Smooth muscle cell (in vitro differentiated cells): ENCODE measurements around the gene SORCS2. TPM values are rescaled to one million over a fixed set of nuclear protein-coding genes. Genes with fewer than 3 reads are reported as not detected.

Experiments
- DNase-seq: peaks from one replicate; lab custom pipeline; 2025; ENCODE audit not compliant: unreplicated experiment; lab: John Stamatoyannopoulos, UW
- H2AFZ ChIP-seq: fragments of 200-600 bp; sonication (generic); 2 replicates; pipeline ENCODE4 v1.6.0; 2016; ENCODE audit warnings: antibody characterized with exemption, low read depth, mild to moderate bottlenecking
- H3F3A ChIP-seq: fragments of 200-600 bp; sonication (generic); 2 replicates; pipeline ENCODE4 v1.6.0; 2017; ENCODE audit warnings: antibody characterized with exemption, low read depth
- H3K27ac ChIP-seq: fragments of 200-600 bp; sonication (generic); 2 replicates; pipeline ENCODE4 v1.5.1; 2016; ENCODE audit warnings: low read depth, mild to moderate bottlenecking
- H3K27me3 ChIP-seq: fragments of 200-600 bp; sonication (generic); 2 replicates; pipeline ENCODE4 v1.6.1; 2016; ENCODE audit warnings: low read depth, mild to moderate bottlenecking
- H3K36me3 ChIP-seq: fragments of 200-600 bp; sonication (generic); 2 replicates; pipeline ENCODE4 v1.5.1; 2016; ENCODE audit warnings: low read depth
- H3K4me1 ChIP-seq: fragments of 200-600 bp; sonication (generic); 2 replicates; pipeline ENCODE4 v1.5.1; 2016; ENCODE audit warnings: low read depth
- H3K4me2 ChIP-seq: fragments of 200-600 bp; sonication (generic); 2 replicates; pipeline ENCODE4 v1.6.0; 2016; ENCODE audit warnings: mild to moderate bottlenecking
- H3K4me3 ChIP-seq: fragments of 200-600 bp; sonication (generic); 2 replicates; pipeline ENCODE4 v1.5.1; 2016; ENCODE audit warnings: mild to moderate bottlenecking
- H3K79me2 ChIP-seq: fragments of 200-600 bp; sonication (generic); 2 replicates; pipeline ENCODE4 v1.6.0; 2016; ENCODE audit warnings: low read depth, mild to moderate bottlenecking
- H3K9ac ChIP-seq: fragments of 200-600 bp; sonication (generic); 2 replicates; pipeline ENCODE4 v1.6.0; 2016; ENCODE audit warnings: low read depth
- H3K9me3 ChIP-seq: fragments of 200-600 bp; sonication (generic); replicated peaks from 2 replicates; pipeline ENCODE4 v1.5.1; 2016; ENCODE audit warnings: low read depth
- H4K20me1 ChIP-seq: fragments of 200-600 bp; sonication (generic); 2 replicates; pipeline ENCODE4 v1.6.0; 2016; ENCODE audit warnings: low read depth
- WGBS: methylation state at CpG from one replicate; pipeline ENCODE4 v1.1.7; 2016; ENCODE audit warnings: low lambda C conversion rate; 5-methylcytosine and 5-hydroxymethylcytosine counted together
- polyA plus RNA-seq: library from polyadenylated mRNA; unstranded; fragments of >200 nt; fragmentation: Nextera tagmentation; extraction: Ambion mirVana; gene quantifications from 2 replicates; pipeline ENCODE4 v1.2.1, GENCODE V29; 2016
- total RNA-seq: library from RNA; depleted of rRNA; stranded (reverse); fragments of >200 nt; gene quantifications from 2 replicates; pipeline ENCODE4 v1.2.3, GENCODE V29; 2014
- TF ChIP-seq, protein P1 (sequence below): fragments of 200-600 bp; sonication (generic); IDR thresholded peaks from 2 replicates; pipeline ENCODE4 v1.5.1; 2017; ENCODE audit warnings: borderline replicate concordance, mild to moderate bottlenecking, antibody characterized with exemption; ENCODE audit not compliant: insufficient read depth, poor library complexity, severe bottlenecking

Gene SORCS2
- total and polyA plus RNA-seq, 2 experiments from 2014 or later = 5.2 to 9.3 TPM

DNA sequence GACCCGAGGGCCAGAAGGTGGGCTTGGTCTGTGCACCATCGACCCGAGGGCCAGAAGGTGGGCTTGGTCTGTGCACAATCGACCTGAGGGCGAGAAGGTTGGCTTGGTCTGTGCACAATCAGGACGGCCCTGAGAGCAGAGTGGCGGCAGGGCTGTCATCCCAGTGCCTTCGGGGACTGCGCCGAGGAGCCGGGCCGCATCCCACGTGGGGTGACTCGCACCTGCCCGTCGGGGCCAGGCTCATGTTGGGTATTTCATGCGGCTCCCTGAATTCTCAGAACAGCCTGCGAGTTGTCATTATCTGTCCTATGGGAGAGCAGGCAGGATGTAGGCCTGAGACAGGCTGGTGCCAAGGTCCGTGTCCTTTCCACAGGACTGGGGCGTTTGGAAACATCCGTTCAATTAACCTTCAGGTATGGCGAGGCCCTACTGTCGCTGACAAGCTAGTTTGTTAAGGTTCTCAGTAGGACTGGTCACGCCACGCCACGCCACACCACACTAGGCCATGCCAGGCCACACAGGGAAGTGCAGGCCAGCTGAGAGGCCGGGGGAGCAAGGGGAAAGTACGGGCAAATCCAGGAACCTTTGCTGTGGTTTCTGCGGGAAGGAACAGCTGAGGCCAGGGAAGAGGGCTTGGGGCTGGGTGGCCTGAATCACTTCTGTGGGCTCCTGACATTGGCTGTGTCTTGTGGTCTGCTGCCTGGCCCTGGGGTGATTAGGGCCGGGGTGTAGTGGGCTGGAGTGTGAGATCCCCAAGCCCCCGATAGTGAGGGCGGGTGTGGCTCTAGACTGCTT lies 564.4 kb downstream of the SORCS2 start:
- Histone ChIP-seq H3K36me3 (no peaks in the 10 kb centered on the region), H3K79me2 (no peaks in the 10 kb centered on the region), H3K27ac (no peak overlapping the region), H3K27me3 (no peaks in the 10 kb centered on the region), H3K4me3 (no peak overlapping the region), H3K9ac (no peak overlapping the region), H3K9me3 (no peaks in the 10 kb centered on the region), H3K4me2 (peak overlapping the region; percentile 9), H3K4me1 (peaks cover 11% of the 10 kb centered on the region), H4K20me1 (peaks cover 68% of the 10 kb centered on the region), H3F3A (no peaks in the 10 kb centered on the region), H2AFZ (no peak overlapping the region)
- no peak for DNase-seq
- TF ChIP-seq, protein P1, sequence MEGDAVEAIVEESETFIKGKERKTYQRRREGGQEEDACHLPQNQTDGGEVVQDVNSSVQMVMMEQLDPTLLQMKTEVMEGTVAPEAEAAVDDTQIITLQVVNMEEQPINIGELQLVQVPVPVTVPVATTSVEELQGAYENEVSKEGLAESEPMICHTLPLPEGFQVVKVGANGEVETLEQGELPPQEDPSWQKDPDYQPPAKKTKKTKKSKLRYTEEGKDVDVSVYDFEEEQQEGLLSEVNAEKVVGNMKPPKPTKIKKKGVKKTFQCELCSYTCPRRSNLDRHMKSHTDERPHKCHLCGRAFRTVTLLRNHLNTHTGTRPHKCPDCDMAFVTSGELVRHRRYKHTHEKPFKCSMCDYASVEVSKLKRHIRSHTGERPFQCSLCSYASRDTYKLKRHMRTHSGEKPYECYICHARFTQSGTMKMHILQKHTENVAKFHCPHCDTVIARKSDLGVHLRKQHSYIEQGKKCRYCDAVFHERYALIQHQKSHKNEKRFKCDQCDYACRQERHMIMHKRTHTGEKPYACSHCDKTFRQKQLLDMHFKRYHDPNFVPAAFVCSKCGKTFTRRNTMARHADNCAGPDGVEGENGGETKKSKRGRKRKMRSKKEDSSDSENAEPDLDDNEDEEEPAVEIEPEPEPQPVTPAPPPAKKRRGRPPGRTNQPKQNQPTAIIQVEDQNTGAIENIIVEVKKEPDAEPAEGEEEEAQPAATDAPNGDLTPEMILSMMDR = no peak
- WGBS = 80% methylated on average over 32 of the region's 32 CpGs

DNA sequence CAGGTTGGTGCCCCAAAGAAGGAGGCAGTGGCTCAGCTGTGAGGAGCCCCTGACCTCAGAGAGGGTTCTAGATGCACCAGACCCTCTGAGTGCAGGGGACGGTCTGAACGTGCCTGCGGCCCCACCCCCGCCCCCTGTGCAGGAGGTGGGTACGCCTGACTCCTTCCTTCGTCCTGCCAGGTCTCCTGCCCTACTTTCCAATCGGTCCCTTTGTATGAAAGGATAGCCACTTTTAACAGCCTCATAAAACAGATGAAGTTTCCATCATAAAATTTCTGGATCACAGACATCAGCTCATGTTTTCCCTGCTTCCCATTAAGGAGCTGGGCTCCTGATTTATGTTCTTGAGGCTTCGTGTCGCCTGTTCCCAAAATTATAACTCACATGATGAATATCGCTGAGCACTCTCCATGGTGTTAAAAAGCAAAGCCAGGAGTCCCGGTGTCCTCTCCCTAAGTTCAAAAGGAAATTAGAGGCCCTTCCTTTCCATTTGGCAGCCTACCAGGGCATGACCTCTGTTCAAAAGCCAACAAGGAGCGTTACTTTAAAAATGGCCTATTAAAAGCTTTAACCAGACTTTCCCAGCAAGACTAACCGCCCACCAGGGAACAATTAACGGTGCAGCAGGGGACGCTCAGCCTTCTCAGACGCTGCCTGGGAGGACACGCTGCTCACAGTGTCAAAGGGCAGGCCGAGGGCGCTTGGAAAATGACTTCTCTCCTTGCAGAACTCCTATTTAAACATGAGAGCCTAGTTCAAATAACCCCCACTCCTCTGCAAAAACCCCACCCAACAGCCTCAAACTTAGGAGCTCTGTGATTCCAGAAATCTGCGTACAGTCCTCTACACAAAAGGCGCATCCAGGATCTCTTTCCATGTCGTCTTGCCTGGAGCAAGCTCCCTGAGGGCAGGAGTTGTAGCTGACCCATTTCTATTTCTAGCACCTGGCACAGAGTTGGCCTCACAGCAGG lies 565.4 kb downstream of the SORCS2 start:
- TF ChIP-seq, protein P1 = no peak
- H3K27ac ChIP-seq = no peak overlapping the region
- no peaks in the 10 kb centered on the region for H3K9me3 ChIP-seq
- no peaks in the 10 kb centered on the region for H3K79me2 ChIP-seq
- H3K4me1 ChIP-seq = peaks cover 11% of the 10 kb centered on the region
- 60% methylated on average over 22 of the region's 22 CpGs for WGBS
- DNase-seq = no peak
- no peaks in the 10 kb centered on the region for H3K27me3 ChIP-seq
- no peaks in the 10 kb centered on the region for H3K36me3 ChIP-seq
- no peak overlapping the region for H3K4me3 ChIP-seq
- H3K9ac ChIP-seq = no peak overlapping the region
- H4K20me1 ChIP-seq = peaks cover 78% of the 10 kb centered on the region
- H3F3A ChIP-seq = no peaks in the 10 kb centered on the region
- peak overlapping the region; percentile 9 for H3K4me2 ChIP-seq
- no peak overlapping the region for H2AFZ ChIP-seq

DNA sequence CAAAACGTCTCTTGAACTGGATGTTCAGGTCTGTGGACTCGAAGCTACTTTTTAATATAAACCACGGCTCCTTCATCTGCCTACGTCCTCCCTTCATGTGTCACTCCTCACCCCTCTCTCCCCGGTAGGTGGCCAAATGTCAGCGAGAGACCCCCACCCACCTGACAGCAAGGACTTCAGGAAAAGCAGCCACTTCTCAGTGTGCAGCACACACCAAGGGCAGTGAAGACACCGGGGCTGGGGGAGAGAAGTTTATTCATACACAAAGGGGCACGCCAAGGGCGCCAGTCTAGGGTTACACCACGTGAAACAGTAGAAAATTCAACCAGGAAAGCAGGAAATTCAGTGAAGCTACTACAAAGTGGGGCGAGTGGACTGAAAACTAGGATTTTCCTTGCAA lies 566.1 kb downstream of the SORCS2 start:
- WGBS = 93% methylated on average over 11 of the region's 11 CpGs
- Histone ChIP-seq H3K27ac (no peak overlapping the region), H3K4me2 (no peak overlapping the region), H3K79me2 (no peaks in the 10 kb centered on the region), H3K27me3 (no peaks in the 10 kb centered on the region), H3K4me3 (no peak overlapping the region), H3K36me3 (no peaks in the 10 kb centered on the region), H3K9ac (no peak overlapping the region), H2AFZ (no peak overlapping the region), H3F3A (no peaks in the 10 kb centered on the region), H4K20me1 (peaks cover 84% of the 10 kb centered on the region), H3K4me1 (peaks cover 11% of the 10 kb centered on the region), H3K9me3 (no peaks in the 10 kb centered on the region)
- TF ChIP-seq, protein P1 = no peak
- no peak for DNase-seq
